ENCODE measurements around the gene COMMD4.

GRCh38 chr15:75321711-75322110, 14.2 kb upstream of the COMMD4 start:
- TF ChIP-seq, protein P1, sequence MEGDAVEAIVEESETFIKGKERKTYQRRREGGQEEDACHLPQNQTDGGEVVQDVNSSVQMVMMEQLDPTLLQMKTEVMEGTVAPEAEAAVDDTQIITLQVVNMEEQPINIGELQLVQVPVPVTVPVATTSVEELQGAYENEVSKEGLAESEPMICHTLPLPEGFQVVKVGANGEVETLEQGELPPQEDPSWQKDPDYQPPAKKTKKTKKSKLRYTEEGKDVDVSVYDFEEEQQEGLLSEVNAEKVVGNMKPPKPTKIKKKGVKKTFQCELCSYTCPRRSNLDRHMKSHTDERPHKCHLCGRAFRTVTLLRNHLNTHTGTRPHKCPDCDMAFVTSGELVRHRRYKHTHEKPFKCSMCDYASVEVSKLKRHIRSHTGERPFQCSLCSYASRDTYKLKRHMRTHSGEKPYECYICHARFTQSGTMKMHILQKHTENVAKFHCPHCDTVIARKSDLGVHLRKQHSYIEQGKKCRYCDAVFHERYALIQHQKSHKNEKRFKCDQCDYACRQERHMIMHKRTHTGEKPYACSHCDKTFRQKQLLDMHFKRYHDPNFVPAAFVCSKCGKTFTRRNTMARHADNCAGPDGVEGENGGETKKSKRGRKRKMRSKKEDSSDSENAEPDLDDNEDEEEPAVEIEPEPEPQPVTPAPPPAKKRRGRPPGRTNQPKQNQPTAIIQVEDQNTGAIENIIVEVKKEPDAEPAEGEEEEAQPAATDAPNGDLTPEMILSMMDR (IDR thresholded peaks at IDR 0.05; ENCODE audit: control extremely low read depth in 1 of 3, insufficient read depth in 1 of 3, low read depth in 1 of 3, low read length in 3 of 3): no peak
- TF ChIP-seq POLR2A (IDR thresholded peaks at IDR 0.05; ENCODE audit: control extremely low read depth in 1 of 2, low read depth in 2 of 2, low read length in 2 of 2) (no peak), CBX5 (IDR thresholded peaks at IDR 0.05; ENCODE audit: low read depth, low read length) (no peak), USF2 (IDR thresholded peaks at IDR 0.05; ENCODE audit: low read length) (no peak), POLR2AphosphoS5 (IDR thresholded peaks at IDR 0.05; ENCODE audit: low read depth, low read length) (no peak), SRF (IDR thresholded peaks at IDR 0.05; ENCODE audit: low read depth, low read length) (no peak), GABPA (IDR thresholded peaks at IDR 0.05; ENCODE audit: borderline replicate concordance, insufficient read depth, low read length) (no peak), CHD2 (IDR thresholded peaks at IDR 0.05; ENCODE audit: low read length) (no peak)
